Large intestine (tissue), 12 donors: Measurements from ENCODE around the gene TSACC. TPM values are rescaled to one million over a fixed set of nuclear protein-coding genes. Genes with fewer than 3 reads are reported as not detected.
A peak's percentile ranks its signal among the peaks of the same experiment; 100 is the strongest.

Source experiments
- DNase-seq, 2 donors: peaks; one replicate each; pipeline versions ENCODE4 v3.0.0 to v3.0.0-alpha.2; 2013
- H3K27ac ChIP-seq: one replicate; pipeline ENCODE4 v1.5.1; 2013; ENCODE audit warnings: low read length
- H3K27me3 ChIP-seq: 2 replicates; pipeline ENCODE4 v1.6.1; 2013; ENCODE audit warnings: low read length; ENCODE audit not compliant: control insufficient read depth, insufficient read depth
- H3K36me3 ChIP-seq: 2 replicates; pipeline ENCODE4 v1.6.1; 2013; ENCODE audit warnings: low read length; ENCODE audit not compliant: control insufficient read depth, insufficient read depth
- H3K4me1 ChIP-seq: one replicate; pipeline ENCODE4 v1.6.1; 2013; ENCODE audit warnings: low read length; ENCODE audit not compliant: control insufficient read depth, insufficient read depth
- H3K4me3 ChIP-seq: one replicate; pipeline ENCODE4 v1.5.1; 2013; ENCODE audit warnings: low read length
- H3K9me3 ChIP-seq: one replicate; pipeline ENCODE4 v1.6.1; 2013; ENCODE audit warnings: mild to moderate bottlenecking, low read depth, low read length, moderate library complexity; ENCODE audit not compliant: control insufficient read depth
- WGBS: methylation state at CpG from one replicate; pipeline ENCODE4 v1.1.5; 2013; ENCODE audit warnings: low lambda C conversion rate; ENCODE audit not compliant: insufficient coverage; 5-methylcytosine and 5-hydroxymethylcytosine counted together
- long read RNA-seq, 11 donors: transcript quantifications; one replicate each; lab custom pipeline, GENCODE V29; 2026
- polyA plus RNA-seq: library from polyadenylated mRNA; unstranded; fragments of 120-200 nt; gene quantifications from one replicate; pipeline ENCODE4 v1.2.1, GENCODE V29; 2013

TSACC gene
- 0.81 TPM for polyA plus RNA-seq
- long read RNA-seq, donor 1, result 0 reads
- long read RNA-seq, donor 2, result 0 reads
- long read RNA-seq, donor 3, result 0 reads
- long read RNA-seq, donor 4, result 0 reads
- long read RNA-seq, donor 5, result 0 reads
- long read RNA-seq, donor 6, result 0 reads
- long read RNA-seq, donor 7, result 0 reads
- long read RNA-seq, donor 8, result 0 reads
- long read RNA-seq, donor 9, result 0 reads
- long read RNA-seq, donor 10, result 0 reads
- long read RNA-seq, donor 11, result 0 reads

GRCh38 chr1:156338180-156338976, at the start of gene TSACC, which contains the start of gene CCT3:
TSACC (plus strand) TSS chr1:156338526; CDS start chr1:156339758, 1,232 bp downstream.
CCT3 (minus strand) TSS chr1:156338292; CDS start chr1:156338184, 108 bp downstream.
- no CpG with 5 or more reads among the region's 47 CpGs for WGBS
- H3K9me3 ChIP-seq, result no peaks in the 10 kb centered on the region
- peak; percentile 100 for DNase-seq
- H3K4me3 ChIP-seq, result peak within 1 kb of the TSS; percentile 94
- peak within 1 kb of the TSS; percentile 74 for H3K27ac ChIP-seq
- peaks cover 14% of the 10 kb centered on the region for H3K4me1 ChIP-seq
- H3K27me3 ChIP-seq, result no peaks in the 10 kb centered on the region
- H3K36me3 ChIP-seq, result peaks cover 21% of the 10 kb centered on the region

GRCh38 chr1:156289857-156290256, 48.5 kb upstream of the TSACC start:
- H3K4me1 ChIP-seq, result peaks cover 19% of the 10 kb centered on the region
- H3K36me3 ChIP-seq, result peaks cover 28% of the 10 kb centered on the region
- no peak for DNase-seq
- H3K9me3 ChIP-seq, result no peaks in the 10 kb centered on the region
- H3K4me3 ChIP-seq, result no peak overlapping the region
- H3K27ac ChIP-seq, result no peak overlapping the region
- no peaks in the 10 kb centered on the region for H3K27me3 ChIP-seq

- WGBS, result no CpG with 5 or more reads among the region's 37 CpGs
- Histone ChIP-seq H3K36me3 (peaks cover 23% of the 10 kb centered on the region), H3K4me1 (peaks cover 23% of the 10 kb centered on the region), H3K27me3 (no peaks in the 10 kb centered on the region), H3K4me3 (peak overlapping the region; percentile 48), H3K9me3 (no peaks in the 10 kb centered on the region), H3K27ac (peak overlapping the region; percentile 60)
- DNase-seq, result peak; percentile 93 to 97
These were observed 46.9 kb upstream of the TSACC start for GRCh38 chr1:156291226-156292061.

GRCh38 chr1:156293098-156293434, 45.3 kb upstream of the TSACC start:
- H3K9me3 ChIP-seq, result no peaks in the 10 kb centered on the region
- no peak for DNase-seq
- H3K36me3 ChIP-seq, result peaks cover 23% of the 10 kb centered on the region
- no CpG with 5 or more reads among the region's 8 CpGs for WGBS
- no peak overlapping the region for H3K27ac ChIP-seq
- no peaks in the 10 kb centered on the region for H3K27me3 ChIP-seq
- H3K4me1 ChIP-seq, result peaks cover 23% of the 10 kb centered on the region
- H3K4me3 ChIP-seq, result no peak overlapping the region

- DNase-seq, result no peak
- H3K9me3 ChIP-seq, result no peaks in the 10 kb centered on the region
- no peak overlapping the region for H3K4me3 ChIP-seq
- peaks cover 23% of the 10 kb centered on the region for H3K4me1 ChIP-seq
- no peak overlapping the region for H3K27ac ChIP-seq
- WGBS, result 80% methylated on average over 1 of the region's 9 CpGs
- H3K27me3 ChIP-seq, result no peaks in the 10 kb centered on the region
- peaks cover 19% of the 10 kb centered on the region for H3K36me3 ChIP-seq
These were observed 44.4 kb upstream of the TSACC start for GRCh38 chr1:156293895-156294294.

GRCh38 chr1:156295391-156295947, 42.9 kb upstream of the TSACC start, which contains the start of gene GLMP:
GLMP (minus strand) TSS chr1:156295679; CDS start chr1:156295645, 34 bp downstream.
- Histone ChIP-seq H3K4me1 (peaks cover 23% of the 10 kb centered on the region), H3K27me3 (no peaks in the 10 kb centered on the region), H3K4me3 (peak within 1 kb of the TSS; percentile 83), H3K9me3 (no peaks in the 10 kb centered on the region), H3K36me3 (peaks cover 19% of the 10 kb centered on the region), H3K27ac (peak within 1 kb of the TSS; percentile 19)
- WGBS, result no CpG with 5 or more reads among the region's 17 CpGs
- peak; percentile 61 to 79 for DNase-seq

GRCh38 chr1:156298852-156299357, 39.4 kb upstream of the TSACC start, which contains the start of gene VHLL:
VHLL (minus strand) TSS chr1:156299307; CDS start chr1:156299189, 118 bp downstream.
- peaks cover 4% of the 10 kb centered on the region for H3K4me1 ChIP-seq
- no peaks in the 10 kb centered on the region for H3K9me3 ChIP-seq
- no peak for DNase-seq
- H3K27ac ChIP-seq, result no peak within 1 kb of the TSS
- H3K36me3 ChIP-seq, result peaks cover 4% of the 10 kb centered on the region
- no CpG with 5 or more reads among the region's 19 CpGs for WGBS
- no peaks in the 10 kb centered on the region for H3K27me3 ChIP-seq
- no peak within 1 kb of the TSS for H3K4me3 ChIP-seq

- Histone ChIP-seq H3K27me3 (no peaks in the 10 kb centered on the region), H3K36me3 (peaks cover 14% of the 10 kb centered on the region), H3K27ac (no peak overlapping the region), H3K4me1 (no peaks in the 10 kb centered on the region), H3K9me3 (no peaks in the 10 kb centered on the region), H3K4me3 (no peak overlapping the region)
- DNase-seq, result no peak
- no CpG with 5 or more reads among the region's 4 CpGs for WGBS
These were observed 35.1 kb upstream of the TSACC start for GRCh38 chr1:156303241-156303640.

GRCh38 chr1:156305215-156305614, 33.1 kb upstream of the TSACC start:
- no CpG with 5 or more reads among the region's 2 CpGs for WGBS
- peaks cover 31% of the 10 kb centered on the region for H3K36me3 ChIP-seq
- no peak overlapping the region for H3K27ac ChIP-seq
- H3K27me3 ChIP-seq, result no peaks in the 10 kb centered on the region
- H3K9me3 ChIP-seq, result no peaks in the 10 kb centered on the region
- H3K4me1 ChIP-seq, result no peaks in the 10 kb centered on the region
- no peak overlapping the region for H3K4me3 ChIP-seq
- DNase-seq, result no peak

- no peaks in the 10 kb centered on the region for H3K9me3 ChIP-seq
- H3K36me3 ChIP-seq, result peaks cover 57% of the 10 kb centered on the region
- no peaks in the 10 kb centered on the region for H3K4me1 ChIP-seq
- H3K4me3 ChIP-seq, result no peak overlapping the region
- no peak overlapping the region for H3K27ac ChIP-seq
- no peak for DNase-seq
- H3K27me3 ChIP-seq, result no peaks in the 10 kb centered on the region
These were observed 30.2 kb upstream of the TSACC start for GRCh38 chr1:156308078-156308477.
